Anterior cingulate cortex (tissue), 58 donors: ENCODE data around the gene TRIM42.

Source experiments
- DNase-seq, 58 donors: peaks; one replicate each; lab custom pipeline; 2025; lab: John Stamatoyannopoulos, UW

TRIM42 gene

DNA sequence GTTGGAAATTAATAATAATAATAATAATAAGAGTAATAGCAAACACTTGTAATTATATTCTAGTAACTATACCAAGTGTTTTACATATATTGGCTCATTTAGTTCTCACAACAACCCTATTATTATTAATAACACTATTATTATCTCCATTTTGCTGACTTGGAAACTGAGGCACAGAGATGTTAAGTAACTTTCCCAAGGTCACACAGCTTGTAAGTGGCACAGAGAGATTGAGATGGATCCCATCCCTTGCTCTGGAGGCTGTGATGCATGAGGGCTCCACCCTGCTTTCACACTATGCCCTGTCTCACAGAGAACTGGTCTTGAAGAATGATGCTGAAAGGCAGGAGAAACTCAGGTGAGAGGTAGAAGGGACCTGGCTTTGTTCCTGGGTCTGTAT is 31.9 kb downstream of the TRIM42 start:
- no peak for DNase-seq

DNA sequence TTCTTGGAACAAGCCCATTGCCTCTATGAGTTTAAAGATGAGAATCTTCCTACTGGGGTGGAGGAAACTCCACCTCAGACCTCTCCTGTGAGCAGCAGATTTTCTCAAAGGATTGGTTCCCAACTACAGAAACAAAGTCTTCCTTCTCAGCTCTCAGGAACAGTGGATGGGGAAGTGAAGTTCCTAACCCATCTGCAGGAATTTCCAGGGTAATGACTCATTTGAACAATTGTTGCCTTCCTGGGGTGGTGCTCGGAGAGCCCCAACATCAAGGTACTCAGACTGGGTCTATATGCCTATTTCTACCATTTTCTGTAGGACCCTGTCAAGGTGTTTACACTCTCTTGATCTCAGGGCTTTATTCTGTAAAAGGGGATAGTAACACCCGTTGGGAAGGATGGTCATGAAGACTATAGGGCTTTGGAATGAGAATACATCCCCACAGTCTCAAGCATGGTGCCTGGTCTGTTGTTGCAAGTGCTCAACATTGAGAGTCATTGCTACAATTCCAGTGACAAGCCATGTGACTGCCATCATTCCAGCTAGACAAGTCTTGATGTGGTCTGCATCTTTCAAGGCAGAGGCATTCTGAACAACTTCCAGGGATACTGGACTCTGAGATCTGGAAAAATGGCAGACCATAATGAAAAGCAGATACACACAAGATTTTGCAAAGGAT is 33.0 kb downstream of the TRIM42 start:
- DNase-seq: no peak

DNA sequence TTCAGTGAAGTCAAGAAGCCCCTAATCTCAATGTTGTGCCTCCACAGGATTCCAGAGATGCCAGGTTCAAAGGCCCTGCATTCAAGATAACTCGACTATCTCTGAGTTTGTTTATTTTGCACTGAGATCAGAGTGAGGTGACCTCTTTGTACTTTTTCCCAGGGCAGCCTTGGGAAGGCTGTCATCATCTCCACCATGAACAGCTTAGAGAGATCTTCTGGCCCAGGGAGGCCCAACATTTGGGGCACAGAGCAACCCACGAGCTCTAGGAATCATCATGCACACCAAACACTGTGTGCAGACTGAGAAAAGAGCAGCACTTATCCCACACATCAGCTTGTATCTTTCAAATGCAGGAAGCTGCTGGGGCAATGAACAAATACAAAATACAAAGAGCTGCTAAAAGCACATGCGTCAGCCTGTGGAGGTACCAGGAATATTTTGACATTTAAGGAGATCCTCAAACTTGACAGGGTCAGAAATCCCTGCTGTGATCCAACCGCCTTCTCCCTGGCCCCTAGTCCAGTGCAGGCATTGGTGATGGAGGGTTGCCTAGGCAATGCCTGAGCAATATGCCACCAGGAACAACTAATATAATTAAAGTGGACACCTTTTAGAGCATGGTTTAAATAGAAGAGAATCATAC is 33.6 kb downstream of the TRIM42 start:
- no peak for DNase-seq

DNA sequence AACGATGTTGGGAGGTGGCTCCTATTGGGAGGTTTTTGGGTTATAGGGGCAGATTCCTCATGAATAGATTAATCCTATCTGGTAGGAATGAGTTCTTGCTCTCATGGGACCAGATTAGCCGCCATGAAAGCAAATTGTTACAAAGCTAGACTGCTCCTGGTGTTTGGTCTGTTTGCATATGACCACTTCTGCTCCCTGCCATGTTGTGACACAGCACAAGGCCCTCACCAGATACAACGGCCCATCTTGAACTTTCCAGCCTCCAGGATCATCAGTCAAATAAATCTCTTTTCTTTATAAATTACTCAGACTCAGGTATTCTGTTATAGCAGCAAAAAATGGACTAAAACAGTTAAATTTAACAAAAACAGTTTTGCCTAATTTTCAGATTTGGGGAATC is 34.4 kb downstream of the TRIM42 start:
- no peak for DNase-seq

DNA sequence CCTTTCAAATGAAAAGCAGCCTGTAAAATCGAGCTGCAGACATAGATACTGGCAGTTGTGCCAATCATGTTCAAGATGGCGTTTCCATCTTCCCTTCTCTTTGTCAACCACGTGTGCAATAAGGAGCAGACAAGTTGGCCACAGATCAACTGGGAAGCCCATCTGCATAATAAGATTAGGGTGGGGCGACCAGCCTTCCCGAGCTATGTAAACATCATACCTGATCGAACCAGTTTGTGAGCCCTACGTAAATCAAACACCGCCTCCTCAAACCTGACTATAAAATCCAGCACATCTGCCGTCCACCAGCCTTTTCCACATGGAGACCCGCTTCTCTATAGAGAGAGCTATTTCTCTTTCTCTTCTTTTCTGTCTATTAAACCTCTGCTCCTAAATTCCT is 37.2 kb downstream of the TRIM42 start:
- no peak for DNase-seq

DNA sequence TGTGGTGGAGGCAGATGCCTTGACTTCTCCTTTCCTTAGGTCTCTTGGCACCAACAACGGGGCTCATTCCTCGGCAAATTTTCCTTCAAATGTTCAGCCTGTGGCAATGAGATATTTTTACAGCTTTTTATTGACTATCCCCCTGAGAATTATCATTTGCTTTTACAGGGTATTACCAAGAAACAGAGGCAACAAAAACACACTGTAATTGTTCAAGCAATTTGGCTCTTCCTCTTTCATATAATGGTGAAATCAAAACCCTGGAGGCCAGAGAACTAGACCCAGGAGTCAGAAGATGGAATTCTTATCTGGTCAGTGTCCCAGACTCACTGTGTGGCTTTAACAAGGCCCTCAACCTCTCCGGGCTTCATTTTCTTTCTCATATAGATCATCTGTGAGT is 40.1 kb downstream of the TRIM42 start:
- no peak for DNase-seq

DNA sequence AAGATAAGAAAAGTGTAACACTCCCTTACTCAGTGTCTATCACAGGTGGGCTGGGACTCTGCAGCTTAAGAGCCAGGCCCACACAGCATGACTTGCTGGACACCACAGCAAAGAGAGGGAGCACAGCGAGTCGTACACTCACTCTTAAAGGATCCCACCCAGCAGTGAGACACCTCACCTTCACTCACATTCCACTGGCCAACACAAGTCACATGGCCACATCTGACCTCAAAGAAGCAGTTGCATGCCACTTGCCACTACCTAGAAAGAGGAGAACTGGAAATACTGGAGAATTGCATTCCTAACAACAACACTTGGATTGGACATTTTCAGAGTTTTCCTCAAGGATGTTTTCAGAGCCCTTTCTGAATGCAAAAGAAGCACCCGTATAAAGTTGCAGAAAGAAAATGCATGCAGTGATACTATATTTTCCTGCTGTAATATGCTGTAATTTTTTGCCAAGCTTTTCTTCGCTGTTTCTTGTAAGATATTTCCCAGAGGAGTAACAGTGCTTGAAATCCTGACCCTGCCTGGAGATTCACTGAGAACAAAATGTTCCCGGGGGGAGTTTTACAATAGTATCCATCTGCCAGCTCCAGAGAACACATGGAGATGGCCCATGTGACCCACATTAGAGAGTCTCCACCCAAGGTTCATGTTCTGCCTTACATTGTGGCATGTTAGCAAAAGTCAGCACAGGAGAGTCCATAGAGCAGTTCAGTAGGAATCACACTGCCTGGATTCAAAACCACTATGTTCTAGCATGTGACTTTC is 42.2 kb downstream of the TRIM42 start:
- DNase-seq: no peak

DNA sequence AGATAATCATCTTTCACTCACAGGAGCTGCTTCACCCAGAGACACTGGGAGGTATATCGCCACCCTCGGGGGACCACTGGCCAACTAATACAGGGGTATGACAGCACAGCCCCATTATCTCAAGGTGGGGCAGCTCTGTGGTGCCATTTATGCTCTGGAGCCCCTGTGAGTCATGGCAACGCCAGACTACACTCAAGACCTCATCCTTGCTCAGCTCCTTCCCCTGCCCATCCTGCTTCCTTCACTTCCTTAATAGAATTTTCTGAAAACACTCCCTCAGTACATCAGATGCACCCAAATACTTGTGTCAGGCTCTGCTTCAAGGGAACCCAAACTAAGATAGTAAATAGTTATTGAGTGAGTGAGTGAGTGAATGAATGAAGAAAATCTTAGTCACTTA is 45.7 kb downstream of the TRIM42 start:
- no peak for DNase-seq

DNA sequence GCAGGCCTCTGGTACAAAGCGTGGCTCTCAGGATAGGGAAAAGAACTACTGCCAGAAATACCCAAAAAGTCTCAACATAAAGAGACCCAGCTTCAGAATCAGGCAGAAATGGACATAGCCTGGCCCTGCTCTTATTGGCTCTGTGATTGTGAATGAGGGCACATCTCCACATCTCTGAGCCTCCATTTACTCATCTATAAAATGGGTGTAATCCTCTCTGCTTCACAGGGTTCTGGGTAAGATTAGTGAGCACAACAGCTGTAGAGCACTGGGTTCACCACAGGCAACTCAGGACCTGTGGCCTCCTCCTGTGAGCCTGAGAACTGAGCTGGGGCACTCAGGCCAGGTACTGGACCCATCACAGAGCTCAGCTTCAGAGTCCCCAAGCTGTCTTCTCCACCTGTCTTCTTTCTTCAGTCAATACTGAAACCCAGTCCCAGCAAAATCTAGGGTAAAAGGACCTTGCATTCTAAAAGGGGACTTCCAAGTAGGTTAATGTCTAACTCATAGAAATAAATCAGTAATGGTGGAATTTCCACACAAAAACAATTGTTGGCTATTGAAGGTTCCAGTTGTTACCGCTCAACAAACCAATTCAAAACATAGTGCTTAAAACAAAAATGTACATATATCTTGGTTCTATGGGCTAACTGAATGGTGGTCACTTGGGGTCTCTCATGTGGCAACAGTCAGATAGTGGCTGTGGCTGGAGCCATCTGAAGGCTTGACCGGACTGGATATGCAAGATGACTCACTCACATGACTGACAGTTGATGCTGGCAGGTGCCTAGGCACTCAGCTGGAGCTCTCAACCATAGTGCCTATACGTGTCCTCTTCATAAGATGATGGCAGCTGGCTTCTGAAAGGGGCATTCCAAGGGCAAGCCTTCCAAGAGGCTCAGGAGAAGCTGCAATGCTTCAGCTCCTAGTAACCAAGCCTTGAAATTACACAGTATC is 47.3 kb downstream of the TRIM42 start:
- no peak for DNase-seq

DNA sequence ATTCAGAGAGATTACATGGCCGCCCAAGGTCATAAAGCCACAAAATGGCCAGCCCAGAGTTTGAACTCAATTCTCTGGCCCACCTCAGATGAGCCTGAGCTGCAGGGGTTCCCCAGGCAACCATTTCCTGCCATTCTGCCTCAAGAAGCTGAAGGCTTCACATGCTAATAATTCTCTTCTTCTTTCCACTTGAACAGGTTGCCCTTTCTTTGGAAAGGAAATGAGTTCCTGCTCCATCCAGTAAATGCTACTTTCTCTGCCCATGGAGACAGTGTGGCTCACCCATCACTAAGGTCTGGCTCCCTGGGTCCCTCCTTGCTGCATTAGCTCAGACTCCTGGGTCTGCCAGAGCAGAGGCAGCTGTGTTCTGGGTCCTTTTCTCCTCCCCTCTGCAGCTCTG is 48.2 kb downstream of the TRIM42 start:
- no peak for DNase-seq

DNA sequence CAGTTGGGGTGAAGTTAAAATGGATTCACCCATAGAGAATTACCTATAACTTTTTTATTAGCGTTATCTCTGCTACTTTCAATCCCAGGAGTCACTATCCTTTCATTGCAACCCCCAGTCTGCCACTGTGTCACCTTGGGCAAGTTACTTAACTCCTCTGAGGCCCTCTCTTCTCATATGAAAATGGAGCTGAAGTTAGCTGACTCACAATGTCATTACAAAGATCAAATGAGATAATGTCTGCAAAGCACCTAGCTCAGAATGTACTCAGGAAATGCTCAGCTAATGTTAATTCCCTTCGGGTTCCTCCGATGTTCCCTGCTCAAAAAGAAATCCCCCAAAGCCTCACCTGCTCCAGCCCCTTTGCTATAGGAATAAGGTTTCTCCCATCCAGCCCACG is 50.0 kb downstream of the TRIM42 start:
- DNase-seq: no peak

DNA sequence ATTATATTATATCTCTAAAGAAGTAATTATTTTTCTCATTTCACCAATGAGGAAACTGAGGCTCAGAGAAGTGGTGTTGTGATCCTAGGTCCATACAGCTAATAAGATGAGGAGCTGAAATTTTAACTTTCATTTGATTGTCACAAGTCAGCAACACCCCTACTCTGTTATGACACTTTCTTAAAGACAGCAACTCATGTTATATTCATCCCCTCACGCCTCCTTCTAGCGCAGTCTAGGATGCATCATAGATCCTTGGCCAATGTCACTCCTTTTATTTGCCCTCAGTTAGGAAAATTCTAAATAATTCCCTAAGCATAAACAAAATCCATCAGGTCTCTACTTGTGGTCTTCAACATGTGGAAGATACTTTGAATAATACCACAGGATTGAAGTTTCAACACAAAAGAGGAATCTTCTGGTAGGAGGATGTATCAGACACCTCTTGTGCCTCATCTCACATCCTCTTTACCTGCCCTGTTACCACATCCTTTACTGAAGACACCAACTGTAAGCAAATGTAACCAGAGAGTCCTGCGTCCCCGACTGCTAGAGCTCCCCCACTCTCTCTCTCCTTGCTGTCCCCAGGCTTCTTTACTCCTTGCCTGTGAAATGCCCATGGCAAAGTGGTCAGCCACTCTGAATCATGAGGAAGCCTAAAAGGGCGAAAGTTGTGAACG is 53.7 kb downstream of the TRIM42 start:
- DNase-seq: no peak

DNA sequence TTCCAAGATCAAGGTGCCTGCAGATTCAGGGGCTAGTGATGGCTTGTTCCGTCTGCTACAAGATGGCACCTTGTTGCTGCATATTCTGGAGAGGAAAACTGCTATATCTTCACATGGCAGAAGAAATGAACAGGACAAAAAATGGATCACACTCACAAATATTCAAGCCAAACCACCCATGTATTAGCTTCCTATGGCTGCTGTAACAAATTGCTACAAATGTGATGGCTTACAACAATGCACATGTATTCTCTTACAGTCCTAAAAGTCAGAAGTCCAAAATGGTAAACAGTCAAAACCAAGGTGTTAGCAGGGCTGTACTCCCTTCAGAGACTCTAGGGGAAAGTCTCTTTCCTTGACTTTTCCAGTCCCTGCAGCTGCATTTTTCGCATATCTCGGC is 55.8 kb downstream of the TRIM42 start:
- no peak for DNase-seq

DNA sequence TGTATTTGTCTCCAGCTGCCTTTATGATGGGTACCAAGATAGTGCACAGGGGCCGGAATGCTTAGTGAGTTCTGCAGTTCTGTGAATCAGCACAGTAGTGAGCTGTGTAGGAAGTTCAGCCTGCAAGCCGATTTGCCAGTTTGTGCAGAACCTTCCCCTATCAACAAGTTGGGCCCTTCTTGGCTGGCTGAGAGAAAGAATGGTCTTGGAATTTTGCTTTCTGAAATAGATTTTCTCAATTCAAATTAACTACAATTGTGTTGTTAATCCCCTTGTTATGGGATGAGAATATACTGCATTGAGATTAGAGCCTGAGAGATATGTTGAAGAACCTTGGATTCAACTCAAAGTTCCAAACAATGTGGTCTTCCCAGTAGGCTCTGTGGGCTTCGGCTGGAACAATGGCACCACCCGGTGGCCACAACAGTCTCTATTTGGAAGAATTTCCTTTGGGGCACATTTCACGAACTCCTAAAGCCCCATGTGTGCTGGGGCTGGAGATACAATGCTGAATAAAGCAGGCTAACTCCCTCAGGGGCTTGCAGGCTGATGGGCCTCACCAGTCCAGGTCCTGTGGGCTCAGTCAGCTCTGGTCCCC is 59.1 kb downstream of the TRIM42 start:
- DNase-seq: peak in 30 of 58 donors; percentile 2 to 60 (median 12)

DNA sequence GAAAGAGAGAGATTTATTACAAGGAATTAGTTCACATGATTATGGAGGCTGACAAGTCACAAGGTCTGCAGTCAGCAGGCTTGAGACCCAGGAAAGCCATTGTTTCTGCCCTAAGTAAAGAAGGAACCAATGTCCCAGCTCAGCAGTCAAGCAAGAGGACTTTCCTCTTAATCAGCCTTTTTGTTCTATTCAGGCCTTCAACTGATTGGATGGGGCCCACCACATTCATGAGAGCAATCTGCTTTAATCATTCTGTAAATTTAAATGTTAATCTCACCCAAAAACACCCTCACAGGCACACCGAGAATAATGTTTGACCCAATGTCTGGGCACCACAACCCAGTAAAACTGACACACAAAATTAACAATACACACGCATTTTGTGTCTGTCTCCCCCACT is 64.3 kb downstream of the TRIM42 start:
- DNase-seq: no peak

DNA sequence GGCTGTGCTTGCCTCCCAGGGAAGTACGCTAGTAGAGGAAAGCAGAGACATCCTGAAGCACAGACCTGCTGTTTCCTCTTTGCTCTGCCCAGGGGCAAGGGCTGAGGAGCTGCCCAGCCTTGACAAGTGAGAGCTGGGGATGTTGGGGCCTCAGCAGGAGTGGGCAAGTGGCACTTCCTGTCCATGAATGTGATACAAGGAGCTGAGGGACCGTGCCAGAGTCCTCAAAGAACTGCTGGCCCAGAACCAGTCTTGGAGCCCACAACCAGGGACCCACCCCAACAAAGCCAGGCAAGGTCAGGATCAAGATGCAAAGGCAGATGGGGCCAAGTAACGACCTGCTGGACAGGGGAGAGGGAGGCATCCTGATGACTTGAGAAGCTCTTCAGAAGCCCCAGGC is 70.3 kb downstream of the TRIM42 start:
- DNase-seq: no peak

DNA sequence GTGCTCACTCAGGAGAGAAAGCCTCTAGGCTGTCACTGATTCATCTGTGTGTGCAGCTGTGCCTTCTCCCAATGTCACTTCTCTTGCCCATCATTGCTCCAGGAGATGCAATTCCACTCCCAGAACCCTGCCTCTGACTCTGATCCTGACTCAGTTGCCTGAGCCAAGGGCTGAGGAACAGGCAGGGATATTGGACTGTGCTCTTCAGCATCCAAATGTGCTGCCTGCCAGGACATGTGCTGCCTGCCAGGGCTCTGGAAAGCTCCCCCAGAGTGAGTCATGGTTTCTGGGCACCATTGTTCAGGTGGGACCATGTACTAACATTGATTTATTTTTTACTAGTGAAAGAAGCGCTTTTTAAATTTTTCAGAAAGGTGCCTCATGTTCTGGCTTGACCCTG is 71.0 kb downstream of the TRIM42 start:
- peak in 4 of 58 donors; percentile 2 to 25 (median 4) for DNase-seq
